ENCODE measurements around the gene ACAD8. TPM values are rescaled to one million over a fixed set of nuclear protein-coding genes. Genes with fewer than 3 reads are reported as not detected.

Gene ACAD8
- polyA plus RNA-seq, 1 donor (not counting 4 experiments of a cell fraction or from before 2014, with no cell fraction given) = 21.7 TPM

DNA sequence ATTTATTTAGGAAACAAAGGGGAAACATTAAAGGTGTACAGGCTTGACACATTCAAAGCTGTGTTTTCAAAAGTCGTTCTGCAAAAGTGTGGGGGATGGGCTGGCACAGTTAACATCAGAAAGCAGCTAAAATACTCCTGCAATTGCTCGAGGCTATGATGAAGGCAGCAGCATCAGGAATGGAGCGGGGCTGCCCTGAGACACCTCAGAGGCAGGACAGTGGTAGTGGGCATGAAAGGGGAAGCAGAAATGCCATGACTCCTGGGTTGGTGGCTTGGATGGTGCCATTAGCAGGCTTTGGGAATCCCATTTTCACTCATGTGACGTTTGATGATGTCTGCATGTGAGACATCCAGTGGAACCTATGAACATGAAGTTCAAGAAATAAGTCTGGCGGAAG is 30.2 kb upstream of the ACAD8 start:
- peak overlapping the region; percentile 65 for H2AFZ ChIP-seq (ENCODE audit: control insufficient read depth, low read length)
- H3K9me3 ChIP-seq (ENCODE audit: control insufficient read depth, low read depth, low read length) = no peaks in the 10 kb centered on the region
- no peak for DNase-seq (ENCODE audit: low read depth, low spot score)
- peaks cover 24% of the 10 kb centered on the region for H3K4me1 ChIP-seq (ENCODE audit: control insufficient read depth, extremely low read depth, insufficient read depth, low read length)
- no peaks in the 10 kb centered on the region for H4K20me1 ChIP-seq (ENCODE audit: control insufficient read depth, extremely low read depth, insufficient read depth, low read length)
- no peak for FAIRE-seq
- H3K27ac ChIP-seq (ENCODE audit: control insufficient read depth, insufficient read depth, low read length) = peak overlapping the region; percentile 61
- peak overlapping the region; percentile 60 to 94 (median 84) for H3K4me3 ChIP-seq (ENCODE audit: control insufficient read depth in 2 of 3, extremely low read depth in 1 of 3, insufficient read depth in 2 of 3, low read depth in 1 of 3, low read length in 3 of 3)
- peak overlapping the region; percentile 100 for H3K4me2 ChIP-seq (ENCODE audit: control insufficient read depth, extremely low read depth, insufficient read depth, low read depth, low read length)
- peaks cover 7 to 9% of the 10 kb centered on the region in 2 experiments for H3K36me3 ChIP-seq (ENCODE audit: control insufficient read depth in 2 of 2, extremely low read depth in 1 of 2, insufficient read depth in 2 of 2, low read length in 2 of 2)
- H3K27me3 ChIP-seq (ENCODE audit: control insufficient read depth, extremely low read depth, insufficient read depth, low read length) = no peaks in the 10 kb centered on the region
- H3K79me2 ChIP-seq (ENCODE audit: control insufficient read depth, insufficient read depth, low read length) = peaks cover 69% of the 10 kb centered on the region
- H3K9me1 ChIP-seq (ENCODE audit: control insufficient read depth, extremely low read depth, insufficient read depth, low read length) = peaks cover 2% of the 10 kb centered on the region
- dilution Hi-C loops (cut with MboI; ENCODE audit: extremely low pct_ligation_motif_present, low sequenced_read_pairs) = no loop called here
- TF ChIP-seq, protein P1, sequence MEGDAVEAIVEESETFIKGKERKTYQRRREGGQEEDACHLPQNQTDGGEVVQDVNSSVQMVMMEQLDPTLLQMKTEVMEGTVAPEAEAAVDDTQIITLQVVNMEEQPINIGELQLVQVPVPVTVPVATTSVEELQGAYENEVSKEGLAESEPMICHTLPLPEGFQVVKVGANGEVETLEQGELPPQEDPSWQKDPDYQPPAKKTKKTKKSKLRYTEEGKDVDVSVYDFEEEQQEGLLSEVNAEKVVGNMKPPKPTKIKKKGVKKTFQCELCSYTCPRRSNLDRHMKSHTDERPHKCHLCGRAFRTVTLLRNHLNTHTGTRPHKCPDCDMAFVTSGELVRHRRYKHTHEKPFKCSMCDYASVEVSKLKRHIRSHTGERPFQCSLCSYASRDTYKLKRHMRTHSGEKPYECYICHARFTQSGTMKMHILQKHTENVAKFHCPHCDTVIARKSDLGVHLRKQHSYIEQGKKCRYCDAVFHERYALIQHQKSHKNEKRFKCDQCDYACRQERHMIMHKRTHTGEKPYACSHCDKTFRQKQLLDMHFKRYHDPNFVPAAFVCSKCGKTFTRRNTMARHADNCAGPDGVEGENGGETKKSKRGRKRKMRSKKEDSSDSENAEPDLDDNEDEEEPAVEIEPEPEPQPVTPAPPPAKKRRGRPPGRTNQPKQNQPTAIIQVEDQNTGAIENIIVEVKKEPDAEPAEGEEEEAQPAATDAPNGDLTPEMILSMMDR (optimal IDR thresholded peaks at IDR 0.05 in 1 of 3, IDR thresholded peaks at IDR 0.05 in 1 of 3, conservative IDR thresholded peaks at IDR 0.05 in 1 of 3; ENCODE audit: extremely low read depth in 1 of 3, insufficient read depth in 2 of 3, low read length in 3 of 3) = no peak
- no peak for TF ChIP-seq EZH2 (IDR thresholded peaks at IDR 0.05; ENCODE audit: low read length)
- peak overlapping the region; percentile 83 for H3K9ac ChIP-seq (ENCODE audit: control insufficient read depth, extremely low read depth, insufficient read depth, low read length)

DNA sequence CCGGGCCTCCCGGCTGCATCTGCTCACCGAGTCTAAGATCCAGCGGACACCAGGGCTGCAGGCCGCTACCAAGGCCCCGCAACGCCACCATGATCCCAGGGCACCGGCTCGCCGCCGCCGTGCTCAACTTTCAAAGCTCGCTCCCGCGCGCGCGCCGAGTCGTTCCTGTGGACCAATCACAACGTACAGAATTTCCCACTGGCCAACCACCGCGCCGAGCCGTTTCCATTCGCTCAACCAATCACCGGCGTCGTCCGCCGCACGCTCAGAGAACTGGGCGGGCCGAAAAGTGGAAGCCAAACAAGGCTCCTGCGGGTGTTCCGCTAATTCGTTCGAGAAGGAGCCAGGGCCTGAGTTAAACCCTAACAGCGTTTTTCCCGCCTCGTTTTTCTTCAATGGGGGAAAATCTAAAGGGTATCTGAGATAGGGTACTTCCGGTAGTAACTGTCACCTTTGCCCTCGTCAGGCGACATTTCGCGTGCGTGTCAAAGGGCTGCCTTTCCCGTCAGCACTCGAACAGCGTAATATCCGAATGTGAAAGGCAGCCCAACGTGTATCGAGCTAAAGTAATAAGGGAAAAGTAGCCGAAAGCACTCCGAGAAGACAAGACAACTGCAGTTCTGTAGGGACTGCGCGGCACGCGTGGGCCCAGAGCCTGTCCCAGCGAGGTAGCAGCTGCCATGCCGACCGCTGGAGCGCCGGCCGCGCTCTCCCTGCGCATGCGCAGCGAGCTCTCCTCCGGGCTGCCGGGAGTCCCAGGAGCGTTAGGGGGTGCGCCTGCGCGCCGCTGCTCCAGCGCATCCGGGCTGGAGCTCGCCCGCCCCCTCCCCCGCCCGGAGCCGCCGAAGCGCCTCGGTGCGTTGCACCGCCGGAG is 29.3 kb upstream of the ACAD8 start, which contains the start of the genes NCAPD3 and VPS26B:
NCAPD3 (minus strand) TSS at position 132 of the 874 bp plus-strand sequence; CDS start at position 91, 41 bp downstream.
VPS26B (plus strand) TSS at position 836 of the 874 bp plus-strand sequence. CDS start 452 bp downstream, outside the sequence.
- peak within 1 kb of the TSS; percentile 60 to 94 (median 84) for H3K4me3 ChIP-seq (ENCODE audit: control insufficient read depth in 2 of 3, extremely low read depth in 1 of 3, insufficient read depth in 2 of 3, low read depth in 1 of 3, low read length in 3 of 3)
- H3K9me1 ChIP-seq (ENCODE audit: control insufficient read depth, extremely low read depth, insufficient read depth, low read length) = peaks cover 2% of the 10 kb centered on the region
- peaks cover 2% of the 10 kb centered on the region for H4K20me1 ChIP-seq (ENCODE audit: control insufficient read depth, extremely low read depth, insufficient read depth, low read length)
- no peak for FAIRE-seq
- peaks cover 24% of the 10 kb centered on the region for H3K4me1 ChIP-seq (ENCODE audit: control insufficient read depth, extremely low read depth, insufficient read depth, low read length)
- H3K36me3 ChIP-seq (ENCODE audit: control insufficient read depth in 2 of 2, extremely low read depth in 1 of 2, insufficient read depth in 2 of 2, low read length in 2 of 2) = peaks cover 3 to 5% of the 10 kb centered on the region in 2 experiments
- dilution Hi-C loops (cut with MboI; ENCODE audit: extremely low pct_ligation_motif_present, low sequenced_read_pairs) = no loop called here
- H3K27me3 ChIP-seq (ENCODE audit: control insufficient read depth, extremely low read depth, insufficient read depth, low read length) = no peaks in the 10 kb centered on the region
- H2AFZ ChIP-seq (ENCODE audit: control insufficient read depth, low read length) = peak within 1 kb of the TSS; percentile 100
- H3K4me2 ChIP-seq (ENCODE audit: control insufficient read depth, extremely low read depth, insufficient read depth, low read depth, low read length) = peak within 1 kb of the TSS; percentile 100
- TF ChIP-seq, protein P1 (optimal IDR thresholded peaks at IDR 0.05 in 1 of 3, IDR thresholded peaks at IDR 0.05 in 1 of 3, conservative IDR thresholded peaks at IDR 0.05 in 1 of 3; ENCODE audit: extremely low read depth in 1 of 3, insufficient read depth in 2 of 3, low read length in 3 of 3) = no peak
- TF ChIP-seq EZH2 (IDR thresholded peaks at IDR 0.05; ENCODE audit: low read length) = no peak
- H3K9me3 ChIP-seq (ENCODE audit: control insufficient read depth, low read depth, low read length) = no peaks in the 10 kb centered on the region
- H3K79me2 ChIP-seq (ENCODE audit: control insufficient read depth, insufficient read depth, low read length) = peaks cover 71% of the 10 kb centered on the region
- H3K9ac ChIP-seq (ENCODE audit: control insufficient read depth, extremely low read depth, insufficient read depth, low read length) = peak within 1 kb of the TSS; percentile 83
- peak within 1 kb of the TSS; percentile 83 for H3K27ac ChIP-seq (ENCODE audit: control insufficient read depth, insufficient read depth, low read length)
- DNase-seq (ENCODE audit: low read depth, low spot score) = peak; percentile 59

Measured in keratinocyte (primary cell).